ENCODE measurements around the gene SEMA4B. TPM values are rescaled to one million over a fixed set of nuclear protein-coding genes. Genes with fewer than 3 reads are reported as not detected.

SEMA4B gene
- total RNA-seq, 2 experiments from 2014 or later: 23.4 to 26.7 TPM

DNA sequence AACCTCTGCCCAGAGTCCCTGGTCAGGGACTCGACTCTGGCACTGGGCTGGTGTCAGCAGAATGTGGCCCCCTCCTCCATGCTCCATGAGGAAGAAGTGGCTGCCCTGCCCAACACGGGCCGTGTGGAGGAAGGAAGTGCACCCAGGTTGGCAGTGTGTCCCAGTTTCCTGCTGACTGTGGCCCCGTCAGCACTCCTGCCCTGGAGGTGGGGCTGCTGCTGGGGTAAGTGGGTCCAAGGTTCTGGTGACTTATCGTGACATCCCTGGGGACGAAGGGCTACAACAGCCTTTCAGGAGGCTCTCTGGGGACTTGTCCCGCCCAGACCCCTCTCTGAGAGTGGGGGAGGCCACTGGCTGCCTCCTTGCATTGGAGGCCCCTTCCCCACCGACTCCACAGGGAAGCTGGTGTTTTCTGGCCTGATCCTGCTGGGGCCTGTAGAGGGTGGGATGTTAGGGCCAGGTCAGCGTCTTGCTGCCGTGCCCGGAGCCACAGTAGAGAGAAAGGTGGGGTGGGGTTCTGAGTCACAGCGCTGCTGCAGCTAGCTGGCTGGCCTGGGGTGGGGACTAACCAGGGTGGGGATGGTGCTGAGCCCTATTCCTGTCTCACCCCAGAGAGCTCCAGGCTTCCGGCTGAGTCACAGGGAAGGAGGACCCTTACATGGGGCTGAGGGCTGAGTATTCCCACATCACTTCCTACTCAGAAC lies 10.5 kb downstream of the SEMA4B start:
- H3K4me1 Mint-ChIP-seq: peaks cover 31% of the 10 kb centered on the region
- CTCF ChIA-PET: interaction anchor here (1.1 kb wide), 1 partner anchor 10 kb away, joined by 3 read pairs; no protein-coding TSS in a partner anchor
- DNase-seq: no peak
- POLR2A ChIA-PET: no interaction called here
- H3K4me3 Mint-ChIP-seq: no peak overlapping the region
- no peak overlapping the region for H3K27ac Mint-ChIP-seq
- no peaks in the 10 kb centered on the region for H3K27me3 Mint-ChIP-seq
- H3K36me3 Mint-ChIP-seq (ENCODE audit: low read depth): peaks cover 3% of the 10 kb centered on the region
- H3K9me3 Mint-ChIP-seq: no peaks in the 10 kb centered on the region

DNA sequence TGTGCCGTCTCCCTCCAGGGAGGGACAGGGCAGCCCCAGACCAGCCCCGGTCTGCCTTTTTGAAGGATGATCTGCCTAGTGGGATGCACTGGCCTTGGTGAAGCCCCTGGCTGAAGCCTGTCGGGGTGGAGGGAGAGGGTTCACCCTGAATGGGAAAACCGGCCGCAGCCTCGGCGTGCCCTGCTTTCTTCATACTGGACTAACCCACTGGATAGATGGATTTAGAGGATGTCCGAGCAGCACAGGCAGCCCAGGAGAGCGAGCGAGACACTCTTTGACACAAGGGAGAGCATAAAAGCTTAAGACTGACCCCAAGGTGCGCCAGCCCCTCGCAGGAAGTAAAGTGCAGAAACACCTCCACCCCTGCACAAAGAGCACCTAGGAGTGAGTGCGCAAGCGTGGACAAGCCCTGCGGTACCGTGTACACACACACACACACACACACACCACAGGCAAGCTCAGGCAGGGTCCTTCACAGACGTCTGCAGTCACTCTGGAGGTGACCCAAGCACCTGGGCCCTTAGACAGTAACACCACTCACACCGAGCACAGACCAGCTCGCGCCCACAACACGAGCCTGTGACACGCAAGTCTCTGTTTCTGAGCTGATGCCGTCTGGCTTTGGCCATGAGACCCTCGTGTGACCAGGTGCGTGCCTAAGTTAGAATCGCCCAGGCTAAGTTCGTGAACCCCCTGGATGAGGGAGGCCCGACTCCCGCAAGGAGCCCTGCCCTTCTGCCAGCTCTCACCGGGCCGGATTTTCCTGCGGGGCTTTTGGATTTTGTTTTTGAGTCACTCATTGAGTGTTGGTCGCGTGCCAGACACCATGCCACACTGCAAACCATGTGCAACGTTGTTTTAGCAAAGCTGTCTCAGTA lies 11.3 kb downstream of the SEMA4B start:
- Mint-ChIP-seq H3K27me3 (no peaks in the 10 kb centered on the region), H3K36me3 (ENCODE audit: low read depth) (no peaks in the 10 kb centered on the region), H3K9me3 (no peaks in the 10 kb centered on the region), H3K4me3 (no peak overlapping the region), H3K27ac (no peak overlapping the region), H3K4me1 (peaks cover 34% of the 10 kb centered on the region)
- ChIA-PET POLR2A (no interaction called here), CTCF (interaction anchor here (0.6 to 1.1 kb wide), 3 partner anchors 9 to 456 kb away, joined by 3 to 5 read pairs (median 3); partner anchors contain the start of gene SEMA4B)
- DNase-seq: no peak

DNA sequence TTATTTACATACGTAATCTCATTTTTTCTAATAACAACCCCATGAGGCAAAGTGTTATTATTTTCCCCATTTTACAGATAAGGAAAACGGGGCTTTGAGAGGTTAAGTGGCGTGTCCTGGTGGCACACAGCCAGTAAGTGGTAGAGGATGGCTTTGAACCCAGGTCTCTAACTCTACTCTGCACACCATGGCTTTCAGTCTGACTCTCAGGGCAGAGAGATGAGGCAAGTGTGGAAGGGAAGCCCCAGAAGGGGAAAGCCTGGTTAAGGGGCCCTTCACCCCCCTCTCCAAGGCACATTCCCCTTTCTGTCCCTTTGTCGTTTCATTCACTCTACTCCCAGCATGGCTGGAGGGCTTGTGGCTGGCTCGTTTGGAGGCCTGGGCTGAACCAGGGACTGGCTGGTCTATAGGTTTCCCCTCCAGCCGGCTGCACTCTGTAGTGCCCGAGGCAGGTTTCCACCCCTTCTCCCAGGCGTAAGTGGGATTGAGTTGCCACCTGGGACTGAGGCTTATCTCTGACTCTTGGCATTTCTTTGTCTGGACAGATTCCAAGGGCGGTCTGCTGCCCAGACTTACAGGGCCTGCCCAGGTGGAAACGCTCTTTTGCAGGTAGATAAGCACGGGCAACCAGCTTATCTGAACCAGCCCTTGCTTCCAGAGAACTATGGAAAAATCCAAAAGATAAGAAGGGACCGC lies 12.1 kb downstream of the SEMA4B start:
- no peaks in the 10 kb centered on the region for H3K9me3 Mint-ChIP-seq
- H3K27me3 Mint-ChIP-seq: no peaks in the 10 kb centered on the region
- ChIA-PET POLR2A (no interaction called here), CTCF (interaction anchor here (0.7 to 1.0 kb wide), 4 partner anchors 9 to 59 kb away, joined by 3 read pairs; partner anchors contain the start of gene SEMA4B)
- H3K4me3 Mint-ChIP-seq: no peak overlapping the region
- peaks cover 34% of the 10 kb centered on the region for H3K4me1 Mint-ChIP-seq
- no peaks in the 10 kb centered on the region for H3K36me3 Mint-ChIP-seq (ENCODE audit: low read depth)
- H3K27ac Mint-ChIP-seq: no peak overlapping the region
- DNase-seq: no peak

DNA sequence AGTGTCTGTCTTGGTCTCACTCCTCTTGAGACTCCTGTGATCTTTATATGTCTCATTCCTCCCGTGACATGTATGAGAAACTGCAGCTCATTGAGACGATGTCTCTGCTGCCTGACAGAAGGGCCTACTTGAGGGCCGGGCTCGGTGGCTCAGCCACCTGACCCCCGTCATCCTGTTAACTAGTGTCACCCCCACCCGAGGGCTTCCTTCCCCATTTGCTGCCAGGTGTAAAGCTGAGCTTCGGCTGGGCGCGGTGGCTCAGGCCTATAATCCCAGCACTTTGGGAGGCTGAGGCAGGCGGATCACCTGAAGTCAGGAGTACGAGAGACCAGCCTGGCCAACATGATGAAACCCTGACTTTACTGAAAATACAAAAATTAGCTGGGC lies 12.7 kb downstream of the SEMA4B start:
- Mint-ChIP-seq H3K36me3 (ENCODE audit: low read depth) (no peaks in the 10 kb centered on the region), H3K27ac (no peak overlapping the region), H3K4me3 (no peak overlapping the region), H3K27me3 (no peaks in the 10 kb centered on the region), H3K4me1 (peaks cover 36% of the 10 kb centered on the region), H3K9me3 (no peaks in the 10 kb centered on the region)
- no peak for DNase-seq
- POLR2A ChIA-PET: no interaction called here
- CTCF ChIA-PET: interaction anchor here (0.7 to 1.0 kb wide), 4 partner anchors 9 to 249 kb away, joined by 3 read pairs; no protein-coding TSS in a partner anchor

DNA sequence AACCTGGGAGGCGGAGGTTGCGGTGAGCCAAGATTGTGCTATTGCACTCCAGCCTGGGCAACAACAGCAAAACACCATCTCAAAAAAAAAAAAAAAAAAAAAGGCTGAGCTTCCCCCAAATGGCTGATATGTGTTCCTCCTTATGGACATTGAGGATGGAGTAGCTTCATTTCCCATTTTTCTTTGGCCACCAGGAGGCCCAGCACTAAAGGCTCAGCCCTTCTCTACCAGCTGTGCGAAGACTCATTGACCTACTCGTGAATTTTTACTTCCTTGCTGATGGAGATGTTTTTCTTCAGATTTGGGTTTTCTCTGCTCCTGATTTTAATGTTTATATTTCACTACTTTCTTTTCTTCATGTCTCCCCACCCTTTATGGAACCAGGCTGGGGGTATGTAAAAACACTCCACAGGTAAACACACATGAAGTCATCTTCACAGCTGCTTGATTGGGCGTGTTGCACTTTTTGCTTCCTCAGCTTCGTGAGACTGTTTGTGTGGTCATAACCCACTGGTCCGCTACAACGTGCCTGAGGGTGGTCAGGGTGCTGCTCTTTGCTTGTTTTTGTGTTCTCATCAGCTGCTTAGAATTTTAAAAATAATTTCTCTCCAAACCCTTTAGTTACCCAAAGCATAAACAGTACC lies 13.5 kb downstream of the SEMA4B start:
- Mint-ChIP-seq H3K27me3 (no peaks in the 10 kb centered on the region), H3K9me3 (no peaks in the 10 kb centered on the region), H3K36me3 (ENCODE audit: low read depth) (no peaks in the 10 kb centered on the region), H3K4me1 (peaks cover 35% of the 10 kb centered on the region), H3K27ac (no peak overlapping the region), H3K4me3 (no peak overlapping the region)
- CTCF ChIA-PET: interaction anchor here (0.6 to 1.9 kb wide), 7 partner anchors 11 to 250 kb away, joined by 3 to 6 read pairs (median 3); no protein-coding TSS in a partner anchor
- no peak for DNase-seq
- POLR2A ChIA-PET: no interaction called here

DNA sequence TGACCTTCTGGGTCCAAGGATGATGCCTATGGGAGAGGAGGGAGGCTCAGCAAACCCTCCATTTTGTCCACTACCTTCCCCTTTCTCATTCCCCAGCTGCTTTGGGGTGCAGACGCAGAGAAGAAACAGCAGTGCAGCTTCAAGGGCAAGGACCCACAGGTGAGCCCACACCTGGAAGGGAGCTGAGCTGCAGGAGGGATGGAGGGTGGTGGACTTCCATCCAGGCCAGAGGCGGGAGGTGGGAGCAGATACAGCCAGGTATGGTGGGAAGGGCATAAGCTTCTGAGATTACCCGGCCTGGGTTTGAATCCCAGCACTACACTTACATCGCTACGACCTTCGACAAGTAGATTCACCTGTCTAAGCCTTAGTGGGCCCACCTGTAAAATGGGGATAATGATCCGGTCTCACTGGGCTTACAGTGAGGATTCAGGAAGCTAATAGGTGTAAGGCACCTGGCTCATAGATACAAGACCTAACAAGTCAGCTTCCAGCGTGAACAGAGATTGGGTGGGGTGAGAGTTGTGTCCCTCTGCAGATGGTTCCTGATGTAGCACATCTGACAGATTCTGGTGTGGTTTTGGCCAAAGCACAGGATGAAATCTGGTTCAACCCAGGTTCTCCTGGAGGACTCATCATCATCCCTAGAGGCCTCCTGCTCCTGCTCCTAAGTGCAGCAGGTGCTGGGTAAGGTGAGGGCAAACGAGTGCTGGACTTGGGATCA lies 16.7 kb downstream of the SEMA4B start:
- CTCF ChIA-PET: interaction anchor here (1.4 to 2.7 kb wide), 3 partner anchors 13 to 53 kb away, joined by 4 to 10 read pairs (median 8); no protein-coding TSS in a partner anchor
- H3K9me3 Mint-ChIP-seq: no peaks in the 10 kb centered on the region
- no peaks in the 10 kb centered on the region for H3K27me3 Mint-ChIP-seq
- DNase-seq: no peak
- H3K36me3 Mint-ChIP-seq (ENCODE audit: low read depth): no peaks in the 10 kb centered on the region
- H3K4me1 Mint-ChIP-seq: peaks cover 23% of the 10 kb centered on the region
- POLR2A ChIA-PET: no interaction called here
- no peak overlapping the region for H3K4me3 Mint-ChIP-seq
- no peak overlapping the region for H3K27ac Mint-ChIP-seq

DNA sequence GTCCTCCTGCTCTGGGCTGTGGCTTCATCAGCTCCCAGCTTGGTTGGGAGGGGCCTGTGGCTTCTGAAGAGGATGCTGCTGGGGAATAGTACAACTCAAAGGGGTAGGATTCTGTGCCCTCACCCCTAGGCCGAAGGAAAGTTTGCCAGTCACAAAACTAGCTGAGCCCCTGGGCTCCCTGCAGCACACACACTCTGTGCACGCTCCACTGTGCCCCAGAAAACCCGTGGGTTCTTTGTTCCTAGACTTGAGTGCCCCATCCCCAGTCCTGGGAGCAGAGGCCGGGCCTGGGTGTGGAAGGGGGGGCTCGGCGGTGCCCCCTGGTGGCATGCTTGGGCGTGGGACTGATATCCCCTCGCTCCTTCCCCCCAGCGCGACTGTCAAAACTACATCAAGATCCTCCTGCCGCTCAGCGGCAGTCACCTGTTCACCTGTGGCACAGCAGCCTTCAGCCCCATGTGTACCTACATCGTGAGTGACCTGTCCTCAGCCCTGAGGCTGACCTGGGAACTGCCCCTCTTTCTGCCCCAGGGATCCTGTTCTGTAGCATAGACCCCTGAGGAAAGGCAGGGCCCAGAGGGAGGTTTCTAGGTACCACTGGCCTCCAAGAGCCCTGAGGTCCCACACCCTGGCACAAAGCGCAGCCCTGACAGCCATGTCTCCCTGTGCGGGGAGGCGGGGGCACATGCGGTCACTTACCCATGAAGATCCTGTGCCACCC lies 18.5 kb downstream of the SEMA4B start:
- Mint-ChIP-seq H3K27me3 (no peaks in the 10 kb centered on the region), H3K4me1 (peaks cover 20% of the 10 kb centered on the region), H3K36me3 (ENCODE audit: low read depth) (peaks cover 6% of the 10 kb centered on the region), H3K4me3 (no peak overlapping the region), H3K27ac (no peak overlapping the region), H3K9me3 (no peaks in the 10 kb centered on the region)
- peak; percentile 52 for DNase-seq
- CTCF ChIA-PET: interaction anchor here (0.8 to 2.7 kb wide), 7 partner anchors 11 to 77 kb away, joined by 3 to 13 read pairs (median 4); partner anchors contain the start of genes CIB1 and GDPGP1
- POLR2A ChIA-PET: no interaction called here

DNA sequence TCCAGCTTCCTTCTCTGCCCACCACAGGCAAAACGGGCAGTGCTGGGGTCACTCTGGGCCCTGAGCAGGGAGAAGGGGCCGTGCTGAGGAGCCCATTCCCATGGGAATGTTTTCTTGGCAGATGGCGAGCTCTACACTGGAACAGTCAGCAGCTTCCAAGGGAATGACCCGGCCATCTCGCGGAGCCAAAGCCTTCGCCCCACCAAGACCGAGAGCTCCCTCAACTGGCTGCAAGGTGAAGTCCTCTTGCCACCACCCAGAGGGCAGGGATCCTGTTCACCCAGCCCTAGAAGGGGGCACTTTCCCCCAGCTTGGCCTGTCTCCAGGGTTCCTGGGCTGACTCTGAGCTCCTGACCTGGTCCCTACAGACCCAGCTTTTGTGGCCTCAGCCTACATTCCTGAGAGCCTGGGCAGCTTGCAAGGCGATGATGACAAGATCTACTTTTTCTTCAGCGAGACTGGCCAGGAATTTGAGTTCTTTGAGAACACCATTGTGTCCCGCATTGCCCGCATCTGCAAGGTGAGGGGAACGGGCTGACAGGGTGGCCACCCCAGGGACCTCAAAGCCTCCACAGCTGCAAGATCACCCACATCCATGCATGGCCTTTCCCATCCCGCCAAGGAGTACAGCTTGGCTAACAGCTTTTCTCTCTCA lies 20.2 kb downstream of the SEMA4B start:
- H3K27me3 Mint-ChIP-seq: no peaks in the 10 kb centered on the region
- DNase-seq: peak; percentile 37
- H3K27ac Mint-ChIP-seq: no peak overlapping the region
- peaks cover 14% of the 10 kb centered on the region for H3K4me1 Mint-ChIP-seq
- POLR2A ChIA-PET: no interaction called here
- H3K4me3 Mint-ChIP-seq: no peak overlapping the region
- no peaks in the 10 kb centered on the region for H3K9me3 Mint-ChIP-seq
- H3K36me3 Mint-ChIP-seq (ENCODE audit: low read depth): peaks cover 10% of the 10 kb centered on the region
- CTCF ChIA-PET: interaction anchor here (0.6 to 2.7 kb wide), 14 partner anchors 9 to 709 kb away, joined by 3 to 13 read pairs (median 5); partner anchors contain the start of genes SEMA4B and TTLL13

DNA sequence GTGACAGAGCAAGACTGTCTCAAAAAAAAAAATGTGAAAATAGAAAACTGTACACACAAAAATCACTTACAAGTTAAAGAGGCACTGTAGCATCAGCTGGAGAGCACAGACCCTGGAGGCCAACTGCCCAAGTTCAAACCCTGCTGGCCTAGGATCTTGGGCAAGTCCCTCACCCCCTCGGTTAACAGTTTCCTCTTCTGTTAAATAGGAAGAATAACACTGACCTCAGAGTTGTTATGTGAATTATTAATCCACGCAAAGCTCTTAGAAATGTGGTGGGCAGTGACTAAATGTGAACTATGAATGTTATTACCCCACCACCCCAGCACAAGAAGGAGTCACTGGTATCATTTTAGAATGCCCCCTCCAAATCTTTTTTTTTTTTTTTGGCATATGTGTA lies 21.4 kb downstream of the SEMA4B start:
- POLR2A ChIA-PET: interaction anchor here (0.7 kb wide), 1 partner anchor 76 kb away, joined by 6 read pairs; no protein-coding TSS in a partner anchor

DNA sequence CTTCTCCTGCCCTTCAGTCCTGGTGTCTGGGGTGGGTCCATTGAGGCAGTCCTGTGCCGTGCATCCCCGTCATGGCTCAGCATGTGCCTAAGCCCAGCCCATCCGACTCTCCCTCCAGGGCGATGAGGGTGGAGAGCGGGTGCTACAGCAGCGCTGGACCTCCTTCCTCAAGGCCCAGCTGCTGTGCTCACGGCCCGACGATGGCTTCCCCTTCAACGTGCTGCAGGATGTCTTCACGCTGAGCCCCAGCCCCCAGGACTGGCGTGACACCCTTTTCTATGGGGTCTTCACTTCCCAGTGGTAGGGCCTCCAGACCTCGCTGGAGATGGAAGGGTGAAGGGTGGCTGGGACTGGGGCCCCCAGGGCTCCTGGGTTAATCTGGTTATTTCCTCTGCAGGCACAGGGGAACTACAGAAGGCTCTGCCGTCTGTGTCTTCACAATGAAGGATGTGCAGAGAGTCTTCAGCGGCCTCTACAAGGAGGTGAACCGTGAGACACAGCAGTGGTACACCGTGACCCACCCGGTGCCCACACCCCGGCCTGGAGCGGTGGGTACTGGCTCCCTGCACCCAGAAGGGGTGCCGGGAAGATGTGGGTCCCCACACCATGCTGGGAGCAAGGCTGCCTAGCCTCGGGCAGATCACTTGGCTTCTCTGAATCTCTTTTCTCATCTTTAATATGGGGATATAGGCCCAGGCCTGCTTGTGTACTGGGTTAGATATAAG lies 22.5 kb downstream of the SEMA4B start:
- POLR2A ChIA-PET: no interaction called here
- no peaks in the 10 kb centered on the region for H3K9me3 Mint-ChIP-seq
- peaks cover 11% of the 10 kb centered on the region for H3K36me3 Mint-ChIP-seq (ENCODE audit: low read depth)
- H3K4me1 Mint-ChIP-seq: peaks cover 10% of the 10 kb centered on the region
- H3K27ac Mint-ChIP-seq: no peak overlapping the region
- CTCF ChIA-PET: no interaction called here
- no peaks in the 10 kb centered on the region for H3K27me3 Mint-ChIP-seq
- H3K4me3 Mint-ChIP-seq: no peak overlapping the region
- no peak for DNase-seq

More for the DNA sequence above, 21.4 kb downstream of the SEMA4B start:
- H3K4me3 Mint-ChIP-seq: no peak overlapping the region
- no peaks in the 10 kb centered on the region for H3K9me3 Mint-ChIP-seq
- peaks cover 11% of the 10 kb centered on the region for H3K4me1 Mint-ChIP-seq
- peaks cover 10% of the 10 kb centered on the region for H3K36me3 Mint-ChIP-seq (ENCODE audit: low read depth)
- DNase-seq: no peak
- H3K27ac Mint-ChIP-seq: no peak overlapping the region
- H3K27me3 Mint-ChIP-seq: no peaks in the 10 kb centered on the region
- CTCF ChIA-PET: interaction anchor here (0.6 to 2.7 kb wide), 4 partner anchors 9 to 159 kb away, joined by 3 to 13 read pairs (median 5); no protein-coding TSS in a partner anchor

Data from activated CD4-positive, alpha-beta T cell treated with anti-CD3 and anti-CD28 coated beads, Interleukin-2, amount 10 ng/mL, durations not matched to agents 7 days and 5 days (primary cell).